Stomach smooth muscle (tissue), 2 donors: ENCODE measurements around the gene HSPH1.
A peak's percentile ranks its signal among the peaks of the same experiment; 100 is the strongest.
"Not testable (repeated sequence)": the region's sequence is repeated elsewhere in the genome, so short reads cannot be mapped to it uniquely, and the experiment has no call there.

Source experiments
- H3K27ac ChIP-seq: one replicate; pipeline ENCODE4 v1.7.0; 2013; ENCODE audit warnings: mild to moderate bottlenecking, low read length, inconsistent platforms
- H3K27me3 ChIP-seq, 2 donors: one replicate each; pipeline ENCODE4 v1.7.0; 2013; ENCODE audit warnings: low read length in 2 of 2; ENCODE audit not compliant: insufficient read depth in 2 of 2, control insufficient read depth in 1 of 2
- H3K36me3 ChIP-seq, 2 donors: one replicate each; pipeline ENCODE4 v1.7.0; 2013; ENCODE audit warnings: low read length in 2 of 2; ENCODE audit not compliant: control insufficient read depth in 2 of 2, insufficient read depth in 2 of 2
- H3K4me1 ChIP-seq: one replicate; pipeline ENCODE4 v1.7.0; 2013; ENCODE audit warnings: low read length; ENCODE audit not compliant: control insufficient read depth, insufficient read depth
- H3K4me3 ChIP-seq, 2 donors: one replicate each; pipeline ENCODE4 v1.7.0; 2013; ENCODE audit warnings: low read length in 2 of 2
- H3K9ac ChIP-seq, 2 donors: one replicate each; pipeline ENCODE4 v1.7.0; 2013; ENCODE audit warnings: low read length in 2 of 2, mild to moderate bottlenecking in 1 of 2
- H3K9me3 ChIP-seq, 2 donors: one replicate each; pipeline ENCODE4 v1.7.0; 2013; ENCODE audit warnings: low read length in 2 of 2; ENCODE audit not compliant: control insufficient read depth in 2 of 2
- donor health status: healthy.
- donor health status: Pancreatic carcinoma.

Gene HSPH1

GRCh38 chr13:31097911-31098434 lies 63.7 kb downstream of the HSPH1 start:
- H3K27ac ChIP-seq, H3K9me3 ChIP-seq: not testable (repeated sequence)

GRCh38 chr13:31096654-31097302 lies 64.9 kb downstream of the HSPH1 start:
- H3K9ac ChIP-seq = no peak overlapping the region
- H3K27ac ChIP-seq = no peak overlapping the region
- no peaks in the 10 kb centered on the region for H3K36me3 ChIP-seq
- H3K27me3 ChIP-seq = peaks cover 0 to 3% of the 10 kb centered on the region in 2 donors
- no peak overlapping the region for H3K4me3 ChIP-seq
- no peaks in the 10 kb centered on the region for H3K4me1 ChIP-seq
- no peaks in the 10 kb centered on the region for H3K9me3 ChIP-seq

More at GRCh38 chr13:31097911-31098434, 63.7 kb downstream of the HSPH1 start:
- not testable (repeated sequence) for H3K27me3 ChIP-seq, H3K4me1 ChIP-seq, H3K36me3 ChIP-seq, H3K9ac ChIP-seq, H3K4me3 ChIP-seq

GRCh38 chr13:31094331-31095015 lies 67.2 kb downstream of the HSPH1 start:
- Histone ChIP-seq H3K27me3 (peaks cover 0 to 3% of the 10 kb centered on the region in 2 donors), H3K4me1 (peaks cover 11% of the 10 kb centered on the region), H3K4me3 (no peak overlapping the region), H3K9ac (no peak overlapping the region), H3K27ac (no peak overlapping the region), H3K9me3 (no peaks in the 10 kb centered on the region), H3K36me3 (no peaks in the 10 kb centered on the region)

GRCh38 chr13:31093145-31093885 lies 68.4 kb downstream of the HSPH1 start:
- H3K4me1 ChIP-seq = peaks cover 11% of the 10 kb centered on the region
- no peak overlapping the region for H3K27ac ChIP-seq
- H3K4me3 ChIP-seq = no peak overlapping the region
- H3K9me3 ChIP-seq = no peaks in the 10 kb centered on the region
- peaks cover 0 to 3% of the 10 kb centered on the region in 2 donors for H3K27me3 ChIP-seq
- H3K36me3 ChIP-seq = no peaks in the 10 kb centered on the region
- no peak overlapping the region for H3K9ac ChIP-seq

- no peaks in the 10 kb centered on the region for H3K9me3 ChIP-seq
- peaks cover 11% of the 10 kb centered on the region for H3K4me1 ChIP-seq
- no peak overlapping the region for H3K9ac ChIP-seq
- H3K36me3 ChIP-seq = no peaks in the 10 kb centered on the region
- no peak overlapping the region for H3K27ac ChIP-seq
- peaks cover 0 to 3% of the 10 kb centered on the region in 2 donors for H3K27me3 ChIP-seq
- H3K4me3 ChIP-seq = no peak overlapping the region
Observed at GRCh38 chr13:31092646-31093045, 69.1 kb downstream of the HSPH1 start.

- Histone ChIP-seq H3K4me1 (peaks cover 14% of the 10 kb centered on the region), H3K9ac (no peak overlapping the region), H3K27me3 (no peaks in the 10 kb centered on the region), H3K4me3 (peak overlapping the region in 1 of 2 donors; percentile 8), H3K9me3 (no peaks in the 10 kb centered on the region), H3K36me3 (no peaks in the 10 kb centered on the region), H3K27ac (no peak overlapping the region)
Observed at GRCh38 chr13:31090961-31091624, 70.6 kb downstream of the HSPH1 start.

GRCh38 chr13:31090096-31090495 lies 71.6 kb downstream of the HSPH1 start:
- Histone ChIP-seq H3K9me3 (no peaks in the 10 kb centered on the region), H3K4me1 (peaks cover 14% of the 10 kb centered on the region), H3K36me3 (no peaks in the 10 kb centered on the region), H3K9ac (no peak overlapping the region), H3K27me3 (no peaks in the 10 kb centered on the region), H3K27ac (no peak overlapping the region), H3K4me3 (no peak overlapping the region)

- no peak overlapping the region for H3K9ac ChIP-seq
- no peaks in the 10 kb centered on the region for H3K9me3 ChIP-seq
- no peaks in the 10 kb centered on the region for H3K36me3 ChIP-seq
- H3K27me3 ChIP-seq = no peaks in the 10 kb centered on the region
- no peak overlapping the region for H3K27ac ChIP-seq
- no peak overlapping the region for H3K4me3 ChIP-seq
- peaks cover 14% of the 10 kb centered on the region for H3K4me1 ChIP-seq
Observed at GRCh38 chr13:31089649-31090048, 72.1 kb downstream of the HSPH1 start.

GRCh38 chr13:31088826-31089420 lies 72.8 kb downstream of the HSPH1 start:
- Histone ChIP-seq H3K27me3 (no peaks in the 10 kb centered on the region), H3K9me3 (no peaks in the 10 kb centered on the region), H3K36me3 (no peaks in the 10 kb centered on the region), H3K4me3 (no peak overlapping the region), H3K4me1 (peaks cover 14% of the 10 kb centered on the region), H3K9ac (no peak overlapping the region), H3K27ac (no peak overlapping the region)
